SU-DHL-6 (cell line): ENCODE data around the gene SLC24A3.
"Not testable (repeated sequence)": the region's sequence is repeated elsewhere in the genome, so short reads cannot be mapped to it uniquely, and the experiment has no call there.

ENCODE experiments used
- H2AFZ ChIP-seq: fragments of 200-600 bp; sonication (generic); 2 replicates; pipeline ENCODE4 v1.6.1; 2014; ENCODE audit warnings: low read depth, mild to moderate bottlenecking, moderate library complexity, mixed read lengths, antibody characterized with exemption, low read length; ENCODE audit not compliant: severe bottlenecking
- H3F3A ChIP-seq: fragments of 200-600 bp; shearing (Covaris generic); 2 replicates; pipeline ENCODE4 v1.6.0; 2016; ENCODE audit warnings: antibody characterized with exemption, mild to moderate bottlenecking; ENCODE audit not compliant: insufficient read depth
- H3K27ac ChIP-seq: fragments of 200-600 bp; sonication (generic); 2 replicates; pipeline ENCODE4 v1.5.1; 2016; ENCODE audit warnings: low read depth, mild to moderate bottlenecking, low read length, moderate library complexity, mixed read lengths
- H3K27me3 ChIP-seq: fragments of 200-600 bp; sonication (generic), shearing (Covaris generic); 2 replicates; pipeline ENCODE4 v1.6.0; 2014; ENCODE audit warnings: mild to moderate bottlenecking, low read length
- H3K36me3 ChIP-seq: fragments of 200-600 bp; sonication (generic); 2 replicates; pipeline ENCODE4 v1.6.1; 2014; ENCODE audit warnings: mild to moderate bottlenecking, low read length, mixed read lengths
- H3K4me2 ChIP-seq: fragments of 300-600, 200-600 bp; shearing (Covaris generic), sonication (generic); 2 replicates; pipeline ENCODE4 v1.6.0; 2014; ENCODE audit warnings: low read length, low read depth, mild to moderate bottlenecking; ENCODE audit not compliant: poor library complexity, severe bottlenecking
- H3K4me3 ChIP-seq: fragments of 200-600 bp; sonication (generic); 2 replicates; pipeline ENCODE4 v1.5.1; 2014; ENCODE audit warnings: antibody characterized with exemption, low read length, mild to moderate bottlenecking, mixed read lengths; ENCODE audit not compliant: insufficient read depth, poor library complexity, severe bottlenecking
- H3K79me2 ChIP-seq: fragments of 200-600 bp; sonication (generic); 2 replicates; pipeline ENCODE4 v1.6.1; 2014; ENCODE audit warnings: mild to moderate bottlenecking, low read length, moderate library complexity; ENCODE audit not compliant: insufficient read depth
- H3K9ac ChIP-seq: fragments of 200-600 bp; sonication (generic); 2 replicates; pipeline ENCODE4 v1.7.0; 2014; ENCODE audit warnings: mild to moderate bottlenecking, low read length
- H3K9me2 ChIP-seq: fragments of 200-600 bp; sonication (generic); replicated peaks from 2 replicates; pipeline ENCODE4 v1.6.1; 2014; ENCODE audit warnings: low read length; ENCODE audit not compliant: insufficient read depth
- H3K9me3 ChIP-seq: fragments of 200-600 bp; sonication (generic); 2 replicates; pipeline ENCODE4 v1.6.1; 2014; ENCODE audit warnings: low read length, mixed read lengths; ENCODE audit not compliant: insufficient read depth
- H4K20me1 ChIP-seq: fragments of 200-600 bp; sonication (generic); 2 replicates; pipeline ENCODE4 v1.6.1; 2014; ENCODE audit warnings: low read depth, mild to moderate bottlenecking, antibody characterized with exemption, low read length, moderate library complexity, mixed read lengths
- EZH2phosphoT487 ChIP-seq: fragments of 200-600 bp; sonication (generic), shearing (Covaris generic); conservative IDR thresholded peaks from 2 replicates; pipeline ENCODE4 v1.6.1; 2018; ENCODE audit warnings: mild to moderate bottlenecking, antibody characterized with exemption, low read length, moderate library complexity, mixed read lengths
- TF ChIP-seq, protein P1 (sequence below): fragments of 200-600 bp; sonication (generic); IDR thresholded peaks from one replicate; pipeline ENCODE4 v1.5.1; 2017; ENCODE audit warnings: antibody characterized with exemption, mild to moderate bottlenecking, low read length, moderate library complexity; ENCODE audit not compliant: insufficient read depth, poor library complexity, severe bottlenecking

Gene SLC24A3

GRCh38 chr20:19631410-19631809 lies 419.0 kb downstream of the SLC24A3 start:
- H3K9me3 ChIP-seq = no peaks in the 10 kb centered on the region
- H3K9me2 ChIP-seq = no peaks in the 10 kb centered on the region
- H3K27ac ChIP-seq = no peak overlapping the region
- H3K79me2 ChIP-seq = no peaks in the 10 kb centered on the region
- TF ChIP-seq EZH2phosphoT487 = no peak
- TF ChIP-seq, protein P1, sequence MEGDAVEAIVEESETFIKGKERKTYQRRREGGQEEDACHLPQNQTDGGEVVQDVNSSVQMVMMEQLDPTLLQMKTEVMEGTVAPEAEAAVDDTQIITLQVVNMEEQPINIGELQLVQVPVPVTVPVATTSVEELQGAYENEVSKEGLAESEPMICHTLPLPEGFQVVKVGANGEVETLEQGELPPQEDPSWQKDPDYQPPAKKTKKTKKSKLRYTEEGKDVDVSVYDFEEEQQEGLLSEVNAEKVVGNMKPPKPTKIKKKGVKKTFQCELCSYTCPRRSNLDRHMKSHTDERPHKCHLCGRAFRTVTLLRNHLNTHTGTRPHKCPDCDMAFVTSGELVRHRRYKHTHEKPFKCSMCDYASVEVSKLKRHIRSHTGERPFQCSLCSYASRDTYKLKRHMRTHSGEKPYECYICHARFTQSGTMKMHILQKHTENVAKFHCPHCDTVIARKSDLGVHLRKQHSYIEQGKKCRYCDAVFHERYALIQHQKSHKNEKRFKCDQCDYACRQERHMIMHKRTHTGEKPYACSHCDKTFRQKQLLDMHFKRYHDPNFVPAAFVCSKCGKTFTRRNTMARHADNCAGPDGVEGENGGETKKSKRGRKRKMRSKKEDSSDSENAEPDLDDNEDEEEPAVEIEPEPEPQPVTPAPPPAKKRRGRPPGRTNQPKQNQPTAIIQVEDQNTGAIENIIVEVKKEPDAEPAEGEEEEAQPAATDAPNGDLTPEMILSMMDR = no peak
- no peak overlapping the region for H2AFZ ChIP-seq
- no peaks in the 10 kb centered on the region for H3K27me3 ChIP-seq
- no peaks in the 10 kb centered on the region for H3F3A ChIP-seq
- no peaks in the 10 kb centered on the region for H4K20me1 ChIP-seq
- no peaks in the 10 kb centered on the region for H3K36me3 ChIP-seq
- no peak overlapping the region for H3K4me2 ChIP-seq
- H3K9ac ChIP-seq = no peak overlapping the region
- H3K4me3 ChIP-seq = no peak overlapping the region

DNA sequence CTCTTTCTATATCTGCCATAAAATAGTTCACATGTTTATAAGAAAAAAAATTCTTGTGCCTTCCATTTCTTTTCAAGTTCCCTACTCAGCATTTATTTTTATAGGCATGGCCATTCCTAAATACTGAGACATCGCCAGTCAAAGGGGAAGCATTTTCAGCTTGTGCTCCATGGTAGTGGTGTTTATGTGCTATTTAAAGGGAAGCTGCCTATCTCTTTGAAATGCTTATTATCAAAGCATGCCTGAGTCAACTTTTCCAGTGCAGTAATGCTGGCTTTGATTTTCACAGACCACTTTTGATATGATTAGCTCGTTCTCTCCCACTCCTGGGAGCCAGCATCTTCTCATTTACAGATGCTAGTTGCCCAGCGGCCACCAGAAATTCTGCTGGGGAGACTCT lies 421.5 kb downstream of the SLC24A3 start:
- no peaks in the 10 kb centered on the region for H3F3A ChIP-seq
- no peaks in the 10 kb centered on the region for H3K79me2 ChIP-seq
- H3K4me2 ChIP-seq = no peak overlapping the region
- no peaks in the 10 kb centered on the region for H3K9me3 ChIP-seq
- H3K36me3 ChIP-seq = no peaks in the 10 kb centered on the region
- no peak overlapping the region for H3K27ac ChIP-seq
- H4K20me1 ChIP-seq = no peaks in the 10 kb centered on the region
- no peak for TF ChIP-seq EZH2phosphoT487
- TF ChIP-seq, protein P1 = no peak
- no peaks in the 10 kb centered on the region for H3K27me3 ChIP-seq
- H3K4me3 ChIP-seq = no peak overlapping the region
- no peaks in the 10 kb centered on the region for H3K9me2 ChIP-seq
- no peak overlapping the region for H3K9ac ChIP-seq
- H2AFZ ChIP-seq = no peak overlapping the region

DNA sequence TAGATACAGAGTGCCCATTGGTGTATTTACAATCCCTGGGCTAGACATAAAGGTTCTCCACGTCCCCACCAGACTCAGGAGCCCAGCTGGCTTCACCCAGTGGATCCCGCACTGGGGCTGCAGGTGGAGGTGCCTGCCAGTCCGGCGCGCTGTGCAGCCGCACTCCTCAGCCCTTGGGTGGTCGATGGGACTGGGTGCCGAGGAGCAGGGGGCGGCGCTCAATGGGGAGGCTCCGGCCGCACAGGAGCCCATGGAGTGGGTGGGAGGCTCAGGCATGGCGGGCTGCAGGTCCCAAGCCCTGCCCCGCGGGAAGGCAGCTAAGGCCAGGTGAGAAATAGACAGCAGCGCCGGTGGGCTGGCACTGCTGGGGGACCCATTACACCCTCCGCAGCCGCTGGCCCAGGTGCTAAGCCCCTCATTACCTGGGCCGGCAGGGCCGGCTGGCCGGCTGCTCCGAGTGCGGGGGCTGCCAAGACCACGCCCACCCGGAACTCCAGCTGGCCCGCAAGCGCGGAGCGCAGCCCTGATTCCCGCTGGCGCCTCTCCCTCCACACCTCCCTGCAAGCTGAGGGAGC lies 427.1 kb downstream of the SLC24A3 start:
- H3F3A ChIP-seq, H3K27ac ChIP-seq, H3K79me2 ChIP-seq, H3K9ac ChIP-seq, H3K27me3 ChIP-seq, H3K9me3 ChIP-seq, H2AFZ ChIP-seq, H3K9me2 ChIP-seq, H3K4me3 ChIP-seq, H3K4me2 ChIP-seq, H4K20me1 ChIP-seq, H3K36me3 ChIP-seq: not testable (repeated sequence)

DNA sequence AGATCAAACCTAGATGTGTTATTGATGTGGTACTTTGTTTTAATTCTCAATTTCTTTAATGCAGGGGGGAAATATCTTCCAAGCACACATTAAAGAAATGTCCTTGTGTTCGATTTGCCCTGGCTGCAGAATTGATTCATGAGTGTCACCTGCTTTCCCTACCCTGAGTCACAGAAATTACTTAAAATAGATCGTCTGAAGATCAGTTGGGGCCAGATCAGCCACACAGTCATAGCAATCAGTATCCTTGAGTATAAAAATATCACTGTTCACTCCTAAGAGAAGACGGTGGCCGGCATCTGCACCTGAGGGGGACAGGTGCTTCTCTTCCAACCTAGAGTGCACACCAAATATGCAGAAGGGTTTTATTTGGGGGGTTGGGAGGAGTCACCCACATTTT lies 430.4 kb downstream of the SLC24A3 start:
- Histone ChIP-seq H3K9me3 (no peaks in the 10 kb centered on the region), H3K4me2 (no peak overlapping the region), H3K27me3 (no peaks in the 10 kb centered on the region), H4K20me1 (no peaks in the 10 kb centered on the region), H3F3A (no peaks in the 10 kb centered on the region), H2AFZ (no peak overlapping the region), H3K79me2 (no peaks in the 10 kb centered on the region), H3K36me3 (no peaks in the 10 kb centered on the region), H3K4me3 (no peak overlapping the region), H3K9me2 (no peaks in the 10 kb centered on the region), H3K9ac (no peak overlapping the region), H3K27ac (no peak overlapping the region)
- TF ChIP-seq EZH2phosphoT487 = no peak
- TF ChIP-seq, protein P1 = no peak
